HG03457 (cell line): ENCODE data around the gene MINAR2.

Experiments
- ATAC-seq: cut with Tn5 transposase; IDR thresholded peaks from one replicate; pipeline ENCODE4 v1.9.1; 2021; ENCODE audit warnings: moderate number of reproducible peaks; ENCODE audit not compliant: unreplicated experiment

The MINAR2 gene

GRCh38 chr5:129747572-129748407 is at the start of gene MINAR2:
TSS of gene MINAR2 (plus strand) at chr5:129748094. CDS start at chr5:129748191, 97 bp downstream.
- ATAC-seq = no peak

- ATAC-seq = no peak
Observed at GRCh38 chr5:129698661-129699060, 49.2 kb upstream of the MINAR2 start.

GRCh38 chr5:129716235-129716634 is 31.7 kb upstream of the MINAR2 start:
- no peak for ATAC-seq

GRCh38 chr5:129716651-129717050 is 31.2 kb upstream of the MINAR2 start:
- ATAC-seq = no peak

- ATAC-seq = no peak
Observed at GRCh38 chr5:129717751-129718310, 30.1 kb upstream of the MINAR2 start.

GRCh38 chr5:129718471-129719090 is 29.3 kb upstream of the MINAR2 start:
- ATAC-seq = no peak

- ATAC-seq = no peak
Observed at GRCh38 chr5:129724222-129724621, 23.7 kb upstream of the MINAR2 start.

GRCh38 chr5:129724647-129725046 is 23.2 kb upstream of the MINAR2 start:
- ATAC-seq = no peak

- ATAC-seq = no peak
Observed at GRCh38 chr5:129739773-129740172, 8.1 kb upstream of the MINAR2 start.

GRCh38 chr5:129743541-129744187 is 4.2 kb upstream of the MINAR2 start:
- no peak for ATAC-seq

GRCh38 chr5:129745997-129746396 is 1.9 kb upstream of the MINAR2 start:
- no peak for ATAC-seq

- no peak for ATAC-seq
Observed at GRCh38 chr5:129746876-129747275, 1.0 kb upstream of the MINAR2 start.

GRCh38 chr5:129748913-129749880 is 1.3 kb downstream of the MINAR2 start:
- ATAC-seq = no peak

GRCh38 chr5:129760636-129761325 is 12.9 kb downstream of the MINAR2 start:
- no peak for ATAC-seq

GRCh38 chr5:129763651-129764050 is 15.8 kb downstream of the MINAR2 start:
- no peak for ATAC-seq

- ATAC-seq = no peak
Observed at GRCh38 chr5:129766798-129767197, 18.9 kb downstream of the MINAR2 start.

GRCh38 chr5:129767927-129768380 is 20.1 kb downstream of the MINAR2 start:
- peak; percentile 91 for ATAC-seq

GRCh38 chr5:129768735-129769134 is 20.8 kb downstream of the MINAR2 start:
- no peak for ATAC-seq

- ATAC-seq = no peak
Observed at GRCh38 chr5:129770024-129770820, 22.3 kb downstream of the MINAR2 start.
